Thyroid gland (tissue), 4 donors: ENCODE data around the gene POMP.

ENCODE experiments used
- CTCF ChIP-seq, 6 experiments: fragments of 200-600 bp in 3 of 6; fragments of 450-650 bp in 3 of 6; sonication (generic) in 3 of 6; IDR thresholded peaks; one replicate each; pipeline ENCODE4 v1.5.1; 2016 to 2019; ENCODE audit warnings: antibody characterized with exemption in 6 of 6, mild to moderate bottlenecking in 2 of 6, inconsistent platforms in 1 of 6, moderate library complexity in 1 of 6
- POLR2A ChIP-seq, 2 donors: fragments of 450-650 bp; IDR thresholded peaks; one replicate each; pipeline ENCODE4 v1.6.1; 2017; ENCODE audit warnings: antibody characterized with exemption in 2 of 2, mild to moderate bottlenecking in 2 of 2, moderate library complexity in 1 of 2

- no peak for TF ChIP-seq CTCF (IDR thresholded peaks at IDR 0.05)
- no peak for TF ChIP-seq POLR2A (IDR thresholded peaks at IDR 0.05)
These were observed 45.4 kb upstream of the POMP start for GRCh38 chr13:28613562-28613961.
